Measurements from ENCODE around the gene PTPRN2. TPM values are rescaled to one million over a fixed set of nuclear protein-coding genes. Genes with fewer than 3 reads are reported as not detected.

The PTPRN2 gene
- total and polyA plus RNA-seq, 2 of the 8 experiments (the other 6 are each of a cell fraction or from before 2014, with no cell fraction given), result 2.6 to 4.5 TPM

DNA sequence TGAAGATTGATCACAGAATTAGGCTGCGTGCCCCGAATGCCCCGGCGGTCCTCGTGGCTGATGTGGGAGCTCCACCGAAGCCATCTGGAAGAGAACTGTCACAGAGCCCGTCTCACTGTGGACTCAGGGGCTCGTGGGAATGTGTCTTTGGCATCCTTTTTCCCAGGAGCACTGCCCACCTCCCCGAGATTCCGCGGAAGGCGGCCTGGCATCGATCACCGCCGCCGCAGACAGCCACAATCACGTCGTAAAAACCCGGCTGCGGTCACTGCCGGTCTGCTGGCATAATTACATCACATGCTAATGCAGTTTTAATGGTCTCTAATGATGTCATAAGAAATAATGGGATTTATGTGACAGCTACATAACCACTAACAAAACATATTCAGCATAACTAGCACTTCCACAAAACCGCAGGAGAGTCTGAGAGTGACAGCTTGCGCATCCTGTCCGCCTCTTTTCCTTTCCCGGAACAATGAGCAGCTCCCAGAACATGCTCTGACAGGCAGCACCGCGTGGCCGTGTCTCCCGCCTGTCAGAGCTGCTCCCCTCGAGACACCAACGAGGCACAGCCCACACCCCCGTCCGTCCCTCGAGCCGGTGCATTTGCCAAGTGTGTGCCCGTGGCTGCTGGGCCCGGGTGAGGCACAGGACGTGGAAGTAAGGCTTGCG lies 490.0 kb downstream of the PTPRN2 start (continued):
- TF ChIP-seq RXRA (IDR thresholded peaks at IDR 0.05; ENCODE audit: insufficient read depth, low read depth, low read length), result no peak
- no peak for TF ChIP-seq EP300 (IDR thresholded peaks at IDR 0.05; ENCODE audit: borderline replicate concordance in 1 of 2, low read depth in 2 of 2, low read length in 2 of 2)
- no peak for TF ChIP-seq TEAD4 (IDR thresholded peaks at IDR 0.05; ENCODE audit: low read depth, low read length)

All from H1 (cell line).